GM12878 (cell line): ENCODE data around the gene CISTR. TPM values are rescaled to one million over a fixed set of nuclear protein-coding genes. Genes with fewer than 3 reads are reported as not detected.

ENCODE experiments used
- ATAC-seq: fragments of 200-7000 bp; cut with Tn5 transposase; 3 replicates; pipeline ENCODE4 v1.9.1; 2020; ENCODE audit warnings: mild to moderate bottlenecking, moderate library complexity
- BruUV-seq: library from RNA; stranded (reverse); fragments of 400-500 nt; replicated peaks from 2 replicates; lab custom pipeline; 2021; lab: Mats Ljungman, UMichigan
- CTCF ChIA-PET: fragments of 300-600 bp; sonication (Branson Sonifier 250); formaldehyde crosslinking; extraction: SDS; loops from one replicate; lab custom pipeline; 2021; ENCODE audit warnings: inconsistent platforms; lab: Yijun Ruan, JAX
- POLR2A ChIA-PET: fragments of 350-600 bp; formaldehyde crosslinking; extraction: SDS; loops from one replicate; lab custom pipeline; 2021; ENCODE audit warnings: inconsistent platforms; lab: Charles Lee
- RAD21 ChIA-PET: fragments of 300-600 bp; sonication (Branson Sonifier 250); formaldehyde crosslinking; loops from one replicate; lab custom pipeline; 2023; ENCODE audit warnings: antibody characterized with exemption; ENCODE audit not compliant: unreplicated experiment; lab: Charles Lee
- SMC1A ChIA-PET: fragments of 300-600 bp; sonication (Branson Sonifier 250); formaldehyde crosslinking; loops from one replicate; lab custom pipeline; 2023; ENCODE audit not compliant: unreplicated experiment, uncharacterized antibody; lab: Charles Lee
- DNase-seq: peaks from one replicate; pipeline ENCODE4 v3.0.0-alpha.2; 2011; ENCODE audit warnings: low read depth, low spot score
- FAIRE-seq: peaks from 3 replicates; lab custom pipeline; 2011; peaks lifted over from hg19 to GRCh38; lab: Jason Lieb, UNC
- H2AFZ ChIP-seq: 2 replicates; pipeline ENCODE4 v1.6.0; 2011; ENCODE audit warnings: low read depth, low read length, control low read depth; ENCODE audit not compliant: control insufficient read depth
- H3K27ac ChIP-seq: 2 replicates; pipeline ENCODE4 v1.5.1; 2011; ENCODE audit warnings: control low read depth; ENCODE audit not compliant: control insufficient read depth, insufficient read depth
- H3K27me3 ChIP-seq, 2 experiments: replicated peaks in 1 of 2; 2 replicates each; pipeline versions ENCODE4 v1.6.0 to v1.6.1; 2011; ENCODE audit warnings: low read length in 1 of 2; ENCODE audit not compliant: control insufficient read depth in 2 of 2, insufficient read depth in 2 of 2
- H3K36me3 ChIP-seq, 2 experiments: 2 replicates each; pipeline ENCODE4 v1.5.1; 2011; ENCODE audit warnings: low read length in 1 of 2; ENCODE audit not compliant: control insufficient read depth in 2 of 2, insufficient read depth in 2 of 2
- H3K4me1 ChIP-seq: 2 replicates; pipeline ENCODE4 v1.6.1; 2011; ENCODE audit warnings: mild to moderate bottlenecking, low read length, moderate library complexity, mixed read lengths; ENCODE audit not compliant: control insufficient read depth, insufficient read depth
- H3K4me2 ChIP-seq: 2 replicates; pipeline ENCODE4 v1.6.0; 2011; ENCODE audit warnings: control low read depth; ENCODE audit not compliant: control insufficient read depth, insufficient read depth
- H3K4me3 ChIP-seq: fragments of 200-600 bp; sonication (generic); 2 replicates; pipeline ENCODE4 v1.5.1; 2016
- H3K79me2 ChIP-seq: 2 replicates; pipeline ENCODE4 v1.6.0; 2011; ENCODE audit warnings: low read length; ENCODE audit not compliant: control insufficient read depth, insufficient read depth
- H3K9ac ChIP-seq: 2 replicates; pipeline ENCODE4 v1.8.0; 2011; ENCODE audit warnings: low read length, control low read depth, mixed read lengths; ENCODE audit not compliant: control insufficient read depth, insufficient read depth
- H3K9me3 ChIP-seq: replicated peaks from 3 replicates; pipeline ENCODE4 v1.5.1; 2011; ENCODE audit warnings: mild to moderate bottlenecking, low read length; ENCODE audit not compliant: control insufficient read depth, insufficient read depth
- H4K20me1 ChIP-seq: 2 replicates; pipeline ENCODE4 v1.6.0; 2011; ENCODE audit not compliant: control insufficient read depth, insufficient read depth
- CEBPB ChIP-seq, 2 experiments: fragments of 150-350 bp in 1 of 2; IDR thresholded peaks; 2 replicates each; pipeline ENCODE4 v1.6.1; 2012 to 2014; ENCODE audit warnings: low read depth in 2 of 2, low read length in 2 of 2, borderline replicate concordance in 1 of 2, inconsistent platforms in 1 of 2
- EP300 ChIP-seq, 2 experiments: fragments of 150-350 bp in 1 of 2; IDR thresholded peaks; 2 replicates each; pipeline ENCODE4 v1.6.1; 2011 to 2012; ENCODE audit warnings: low read depth in 2 of 2, low read length in 2 of 2, borderline replicate concordance in 1 of 2, improper control_type of control experiment in 1 of 2, inconsistent platforms in 1 of 2; ENCODE audit not compliant: control insufficient read depth in 1 of 2
- GATAD2B ChIP-seq: fragments of 450-650 bp; conservative IDR thresholded peaks from 2 replicates; pipeline ENCODE4 v1.6.1; 2017; ENCODE audit warnings: low read depth, mild to moderate bottlenecking, moderate library complexity
- HCFC1 ChIP-seq: fragments of 150-350 bp; IDR thresholded peaks from 2 replicates; pipeline ENCODE4 v1.6.1; 2014; ENCODE audit warnings: low read length
- RBBP5 ChIP-seq: fragments of 200-600 bp; sonication (generic); conservative IDR thresholded peaks from 2 replicates; pipeline ENCODE4 v1.6.1; 2016
- RELB ChIP-seq: fragments of 450-650 bp; IDR thresholded peaks from 2 replicates; pipeline ENCODE4 v1.6.1; 2017; ENCODE audit warnings: low read depth, mild to moderate bottlenecking, moderate library complexity
- TBL1XR1 ChIP-seq: IDR thresholded peaks from 2 replicates; pipeline ENCODE4 v1.6.1; 2012; ENCODE audit warnings: low read depth, low read length, improper control_type of control experiment
- YBX1 ChIP-seq: fragments of 450-650 bp; IDR thresholded peaks from 2 replicates; pipeline ENCODE4 v1.6.1; 2016; ENCODE audit warnings: antibody characterized with exemption
- in situ Hi-C: fragments of 300-500 bp; cut with MboI; formaldehyde crosslinking; loops from 9 replicates; pipeline ENCODE4 v1.14.3; 2018; ENCODE audit warnings: mixed read lengths
- intact Hi-C: fragments of 100-400 bp; cut with micrococcal nuclease; formaldehyde crosslinking; loops from one replicate; pipeline ENCODE4 v1.14.2; 2022; ENCODE audit not compliant: unreplicated experiment
- polyA plus RNA-seq, 11 experiments: library from polyadenylated mRNA; depleted of rRNA in 4 of 11; unstranded in 6 of 11; stranded (reverse) in 5 of 11; fragments of >200 nt; fragmentation: Nextera tagmentation in 4 of 11; fragmentation: Illumina TruSeq in 1 of 11; extraction: Ambion mirVana in 4 of 11; extraction: Trizol in 1 of 11; gene quantifications; 1 replicate in 1 of 11; 2 replicates in 10 of 11; pipeline versions ENCODE4 v1.2.1 to v1.2.3, GENCODE V29; 2011 to 2016; ENCODE audit warnings: inconsistent platforms in 2 of 11, missing spikeins in 2 of 11, low read depth in 1 of 11
- total RNA-seq, 4 experiments: library from RNA; depleted of rRNA in 3 of 4; stranded (reverse); fragments of >200 nt in 3 of 4; fragmentation: Illumina TruSeq in 1 of 4; extraction: Trizol in 1 of 4; gene quantifications; 2 replicates each; pipeline versions ENCODE4 v1.2.1 to v1.2.3, GENCODE V29; 2013 to 2021
- TF ChIP-seq, protein P1 (sequence below): fragments of 450-650 bp; IDR thresholded peaks from 2 replicates; pipeline ENCODE4 v1.6.1; 2017; ENCODE audit warnings: mild to moderate bottlenecking, low read depth, inconsistent platforms; ENCODE audit not compliant: poor library complexity, severe bottlenecking

Gene CISTR
- total and polyA plus RNA-seq, 10 of the 15 experiments (the other 5 are each of a cell fraction or from before 2014, with no cell fraction given) = 0.26 TPM; not detected in 9

- H3K4me3 ChIP-seq = no peak overlapping the region
- CTCF ChIA-PET = interaction anchor here (0.9 to 11.1 kb wide), 2 partner anchors 17 to 18 kb away, joined by 3 to 443 read pairs; no protein-coding TSS in a partner anchor
- RAD21 ChIA-PET = interaction anchor here (1.0 to 3.5 kb wide), 2 partner anchors 15 to 225 kb away, joined by 3 to 19 read pairs; no protein-coding TSS in a partner anchor
- H3K27me3 ChIP-seq = peaks cover 0 to 5% of the 10 kb centered on the region in 2 experiments; a peak in 2 of 4 replicates
- H4K20me1 ChIP-seq = no peaks in the 10 kb centered on the region
- no peak for ATAC-seq
- no peak overlapping the region for H3K27ac ChIP-seq
- peaks cover 12% of the 10 kb centered on the region for H3K4me1 ChIP-seq
- no peaks in the 10 kb centered on the region for H3K79me2 ChIP-seq
- no peak for FAIRE-seq
- H3K9me3 ChIP-seq = no peaks in the 10 kb centered on the region
- POLR2A ChIA-PET = no interaction called here
- H3K9ac ChIP-seq = no peak overlapping the region
- H3K36me3 ChIP-seq = no peaks in the 10 kb centered on the region
- DNase-seq = no peak
- in situ Hi-C loops (no loop called here), intact Hi-C loops (no loop called here)
- TF ChIP-seq CEBPB (IDR thresholded peaks at IDR 0.05; ENCODE audit: borderline replicate concordance in 1 of 2, low read depth in 2 of 2, low read length in 2 of 2) (no peak), RELB (no peak), GATAD2B (no peak), RBBP5 (no peak), TBL1XR1 (no peak), YBX1 (no peak), HCFC1 (no peak), EP300 (IDR thresholded peaks at IDR 0.05; ENCODE audit: borderline replicate concordance in 1 of 2, control insufficient read depth in 1 of 2, low read depth in 2 of 2, low read length in 2 of 2) (no peak)
- TF ChIP-seq, protein P1, sequence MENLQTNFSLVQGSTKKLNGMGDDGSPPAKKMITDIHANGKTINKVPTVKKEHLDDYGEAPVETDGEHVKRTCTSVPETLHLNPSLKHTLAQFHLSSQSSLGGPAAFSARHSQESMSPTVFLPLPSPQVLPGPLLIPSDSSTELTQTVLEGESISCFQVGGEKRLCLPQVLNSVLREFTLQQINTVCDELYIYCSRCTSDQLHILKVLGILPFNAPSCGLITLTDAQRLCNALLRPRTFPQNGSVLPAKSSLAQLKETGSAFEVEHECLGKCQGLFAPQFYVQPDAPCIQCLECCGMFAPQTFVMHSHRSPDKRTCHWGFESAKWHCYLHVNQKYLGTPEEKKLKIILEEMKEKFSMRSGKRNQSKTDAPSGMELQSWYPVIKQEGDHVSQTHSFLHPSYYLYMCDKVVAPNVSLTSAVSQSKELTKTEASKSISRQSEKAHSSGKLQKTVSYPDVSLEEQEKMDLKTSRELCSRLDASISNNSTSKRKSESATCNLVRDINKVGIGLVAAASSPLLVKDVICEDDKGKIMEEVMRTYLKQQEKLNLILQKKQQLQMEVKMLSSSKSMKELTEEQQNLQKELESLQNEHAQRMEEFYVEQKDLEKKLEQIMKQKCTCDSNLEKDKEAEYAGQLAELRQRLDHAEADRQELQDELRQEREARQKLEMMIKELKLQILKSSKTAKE = no peak
- H3K4me2 ChIP-seq = no peak overlapping the region
- H2AFZ ChIP-seq = no peak overlapping the region
- no TSS peak for BruUV-seq
- SMC1A ChIA-PET = interaction anchor here (1.0 to 1.5 kb wide), 3 partner anchors 15 to 89 kb away, joined by 3 to 4 read pairs (median 3); no protein-coding TSS in a partner anchor
These were observed 9.5 kb upstream of the CISTR start for GRCh38 chr12:53761306-53761705.
